HG02943 (cell line): ENCODE data around the gene SIPA1L3.
"Not testable (repeated sequence)": the region's sequence is repeated elsewhere in the genome, so short reads cannot be mapped to it uniquely, and the experiment has no call there.

ENCODE experiments used
- ATAC-seq: cut with Tn5 transposase; IDR thresholded peaks from one replicate; pipeline ENCODE4 v1.9.1; 2021; ENCODE audit warnings: mild to moderate bottlenecking, low read depth, moderate library complexity; ENCODE audit not compliant: unreplicated experiment

Gene SIPA1L3

GRCh38 chr19:37909661-37910199, 2.7 kb downstream of the SIPA1L3 start:
- no peak for ATAC-seq

GRCh38 chr19:37914908-37915307, 7.9 kb downstream of the SIPA1L3 start:
- no peak for ATAC-seq

GRCh38 chr19:37920591-37921450, 13.8 kb downstream of the SIPA1L3 start:
- ATAC-seq: no peak

- not testable (repeated sequence) for ATAC-seq
Observed at GRCh38 chr19:37924573-37924972, 17.6 kb downstream of the SIPA1L3 start.

GRCh38 chr19:37925212-37925611, 18.2 kb downstream of the SIPA1L3 start:
- no peak for ATAC-seq

GRCh38 chr19:37926255-37926654, 19.2 kb downstream of the SIPA1L3 start:
- ATAC-seq: no peak

GRCh38 chr19:37926711-37927110, 19.7 kb downstream of the SIPA1L3 start:
- ATAC-seq: no peak

GRCh38 chr19:37928527-37929286, 21.7 kb downstream of the SIPA1L3 start:
- peak; percentile 61 for ATAC-seq

GRCh38 chr19:37929355-37929923, 22.4 kb downstream of the SIPA1L3 start:
- no peak for ATAC-seq

- ATAC-seq: no peak
Observed at GRCh38 chr19:37930416-37930815, 23.4 kb downstream of the SIPA1L3 start.

GRCh38 chr19:37931881-37932655, 25.1 kb downstream of the SIPA1L3 start:
- peak; percentile 51 for ATAC-seq

GRCh38 chr19:37932985-37933936, 26.3 kb downstream of the SIPA1L3 start:
- no peak for ATAC-seq

GRCh38 chr19:37933937-37934358, 26.9 kb downstream of the SIPA1L3 start:
- ATAC-seq: no peak

GRCh38 chr19:37935341-37935740, 28.3 kb downstream of the SIPA1L3 start:
- ATAC-seq: no peak

GRCh38 chr19:37936166-37936565, 29.2 kb downstream of the SIPA1L3 start:
- no peak for ATAC-seq

- no peak for ATAC-seq
Observed at GRCh38 chr19:37936886-37937285, 29.9 kb downstream of the SIPA1L3 start.

GRCh38 chr19:37938353-37938752, 31.3 kb downstream of the SIPA1L3 start:
- no peak for ATAC-seq

- ATAC-seq: no peak
Observed at GRCh38 chr19:37941782-37942515, 34.9 kb downstream of the SIPA1L3 start.
